ACHN (cell line): Measurements from ENCODE around the gene DIP2C.
"Not testable (repeated sequence)": the region's sequence is repeated elsewhere in the genome, so short reads cannot be mapped to it uniquely, and the experiment has no call there.

Source experiments
- DNase-seq: peaks from one replicate; pipeline ENCODE4 v3.0.0-alpha.2; 2015
- in situ Hi-C: cut with HindIII; loops from 2 replicates; pipeline ENCODE4 v1.10.0; 2017; ENCODE audit warnings: low sequenced_read_pairs, low pct_ligation_motif_present, low pct_unique_long_range_greater_than_20kb

The DIP2C gene

DNA sequence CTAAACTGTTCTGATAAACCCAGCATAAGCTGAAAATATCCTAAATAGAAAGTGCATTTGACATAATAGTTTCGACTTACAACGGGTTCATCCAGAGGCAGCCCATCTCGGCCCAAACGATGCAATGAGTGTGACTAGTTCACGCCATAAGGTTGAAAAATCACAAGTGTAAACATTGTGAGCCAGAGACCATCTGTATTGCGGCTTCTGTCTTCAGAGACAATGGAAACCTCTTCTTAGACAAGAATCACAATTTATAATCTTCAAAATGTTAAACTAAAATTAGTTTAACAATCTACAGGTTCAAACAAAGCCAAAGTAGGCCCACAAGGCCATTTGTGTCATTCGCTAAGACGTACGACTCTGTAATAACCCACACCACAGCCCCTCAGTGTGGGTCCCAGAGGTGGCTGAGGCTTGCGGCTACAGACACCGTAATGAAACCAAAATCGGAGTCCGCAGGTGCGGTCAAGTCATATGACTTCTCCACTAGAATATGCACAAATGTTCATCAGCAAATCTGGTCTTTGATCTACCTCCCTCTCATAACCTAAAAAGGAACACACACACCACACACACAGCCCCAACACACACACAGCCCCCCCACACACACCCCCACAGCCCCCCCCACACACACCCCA, 81.8 kb downstream of the DIP2C start:
- in situ Hi-C loops, result no loop called here
- no peak for DNase-seq

DNA sequence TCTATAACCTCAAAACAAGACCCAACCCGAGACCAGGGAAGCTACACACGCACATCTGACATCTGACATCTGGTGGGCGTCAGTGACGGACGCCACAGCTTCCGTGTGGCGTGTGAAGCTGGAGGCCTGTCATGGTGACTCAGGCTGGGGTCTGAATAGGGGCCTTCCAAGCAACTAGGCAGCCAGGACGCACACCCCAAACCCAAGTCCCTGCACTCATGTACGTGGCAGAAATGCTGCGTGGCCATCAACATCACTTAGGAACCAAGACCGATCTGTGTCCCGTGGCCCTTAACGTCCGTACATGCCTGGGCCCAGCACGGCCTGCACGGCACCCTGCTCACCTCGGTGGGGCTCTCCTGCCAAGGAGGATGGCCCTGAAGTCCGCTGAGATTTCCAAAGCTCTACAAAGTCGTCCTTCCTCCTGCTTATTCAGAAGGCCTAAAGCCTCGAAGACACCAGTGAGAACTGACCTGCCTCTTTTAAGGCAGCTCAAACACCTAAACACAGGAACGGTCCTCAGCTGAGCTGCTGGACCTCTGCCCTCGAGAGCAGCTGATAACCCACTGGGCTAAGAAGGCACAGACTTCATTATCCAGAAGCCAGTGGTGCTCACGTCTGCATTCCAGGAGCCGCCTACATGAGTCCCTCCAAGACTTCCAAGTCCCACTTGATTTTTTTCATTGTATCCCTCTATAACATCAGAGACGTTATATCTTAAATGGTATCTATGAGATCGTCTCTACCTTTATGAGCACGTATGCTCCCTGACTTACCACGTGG, 82.5 kb downstream of the DIP2C start:
- no peak for DNase-seq
- in situ Hi-C loops, result no loop called here

DNA sequence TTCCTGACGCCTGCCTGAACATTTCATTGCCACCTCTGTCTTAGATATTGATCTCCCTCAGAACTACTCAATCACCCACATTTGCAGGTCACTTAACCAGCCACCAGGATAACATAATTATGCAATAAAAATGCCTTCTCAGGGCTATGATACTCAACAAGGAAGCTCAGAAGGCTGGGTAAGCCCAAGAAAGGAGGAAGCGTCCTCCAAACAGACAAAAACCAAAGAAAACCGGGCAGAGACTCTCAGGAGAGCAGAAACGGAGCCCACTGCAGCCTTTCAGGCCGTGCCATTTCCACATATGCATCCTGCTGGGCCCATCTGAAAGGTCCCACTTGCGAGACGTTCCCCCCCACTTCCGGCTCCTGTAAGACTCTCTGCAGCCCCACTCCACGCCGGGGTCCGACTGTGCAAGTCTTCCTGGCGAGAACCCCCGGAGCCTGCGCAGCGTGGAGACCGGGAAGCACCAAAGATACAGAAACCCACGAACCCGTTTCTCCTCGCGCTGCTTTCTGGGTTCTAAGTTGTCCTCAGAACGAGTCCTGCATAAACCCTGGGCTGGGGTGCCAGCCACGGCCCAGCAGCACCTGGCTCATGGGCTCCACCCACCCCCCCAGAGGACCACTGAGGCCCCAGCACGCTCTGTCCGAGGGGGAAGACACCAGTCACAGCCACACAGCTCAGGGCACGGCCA, 83.7 kb downstream of the DIP2C start:
- in situ Hi-C loops, result no loop called here
- DNase-seq, result no peak

DNA sequence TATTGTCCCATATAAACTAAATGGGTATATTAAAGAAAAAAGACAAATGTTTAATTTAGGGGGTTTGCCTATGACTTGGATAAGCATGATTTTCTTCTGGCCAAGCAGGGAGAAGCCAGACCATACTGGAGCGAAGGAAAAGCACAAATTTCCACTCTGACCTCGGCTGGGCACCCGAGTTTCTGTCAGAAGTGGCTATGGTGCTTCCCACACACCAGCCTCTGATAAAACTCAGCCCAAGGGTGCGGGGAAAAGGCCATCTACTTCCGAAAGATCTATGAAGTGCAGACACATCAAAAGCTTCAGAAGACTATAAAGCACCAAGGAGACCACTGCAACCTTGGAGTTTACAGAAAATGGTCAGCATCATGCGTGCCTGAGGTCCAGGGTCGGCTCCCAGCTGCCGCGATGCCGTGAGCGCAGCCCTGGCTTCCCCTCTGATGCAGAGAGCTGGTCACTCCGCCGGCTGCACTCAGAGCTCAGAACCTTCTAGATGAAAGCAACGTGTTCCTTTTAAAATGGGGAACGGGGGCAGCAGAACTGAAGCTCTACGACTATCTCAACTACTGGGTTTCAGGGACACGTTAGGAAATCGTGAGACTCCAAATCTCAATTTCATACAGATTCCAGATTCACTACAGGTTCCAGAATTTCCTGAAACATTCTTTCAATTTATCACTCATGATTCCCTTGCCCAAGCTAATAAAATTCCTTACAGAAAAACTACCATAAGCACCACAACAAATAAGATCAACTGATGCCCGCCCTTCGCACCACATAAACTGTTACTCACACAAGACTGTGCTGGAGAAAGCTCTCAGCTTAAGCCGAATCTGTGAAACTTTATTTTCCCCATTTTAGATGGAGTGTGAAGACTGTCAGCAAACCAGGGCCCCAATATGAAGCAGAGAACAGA, 84.5 kb downstream of the DIP2C start:
- no peak for DNase-seq
- in situ Hi-C loops, result no loop called here

DNA sequence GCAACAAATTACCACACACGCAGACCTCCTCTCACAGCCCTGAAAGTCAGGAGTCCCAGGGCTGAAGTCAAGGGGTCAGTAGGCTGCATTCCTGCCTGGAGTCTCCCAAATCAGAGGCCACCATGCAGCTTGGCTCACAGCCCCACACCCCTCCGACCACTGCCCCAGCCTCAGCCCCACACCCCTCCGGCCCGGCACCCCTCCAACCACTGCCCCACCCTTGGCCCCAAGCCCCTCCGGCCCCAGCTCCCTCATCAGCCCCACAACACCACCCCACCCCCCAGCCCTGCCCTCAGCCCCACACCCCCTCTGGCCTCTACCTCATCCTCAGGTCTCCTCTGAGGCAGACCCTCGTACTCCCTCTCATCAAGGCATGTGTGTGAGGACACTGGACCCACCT, 85.7 kb downstream of the DIP2C start:
- DNase-seq, result no peak

DNA sequence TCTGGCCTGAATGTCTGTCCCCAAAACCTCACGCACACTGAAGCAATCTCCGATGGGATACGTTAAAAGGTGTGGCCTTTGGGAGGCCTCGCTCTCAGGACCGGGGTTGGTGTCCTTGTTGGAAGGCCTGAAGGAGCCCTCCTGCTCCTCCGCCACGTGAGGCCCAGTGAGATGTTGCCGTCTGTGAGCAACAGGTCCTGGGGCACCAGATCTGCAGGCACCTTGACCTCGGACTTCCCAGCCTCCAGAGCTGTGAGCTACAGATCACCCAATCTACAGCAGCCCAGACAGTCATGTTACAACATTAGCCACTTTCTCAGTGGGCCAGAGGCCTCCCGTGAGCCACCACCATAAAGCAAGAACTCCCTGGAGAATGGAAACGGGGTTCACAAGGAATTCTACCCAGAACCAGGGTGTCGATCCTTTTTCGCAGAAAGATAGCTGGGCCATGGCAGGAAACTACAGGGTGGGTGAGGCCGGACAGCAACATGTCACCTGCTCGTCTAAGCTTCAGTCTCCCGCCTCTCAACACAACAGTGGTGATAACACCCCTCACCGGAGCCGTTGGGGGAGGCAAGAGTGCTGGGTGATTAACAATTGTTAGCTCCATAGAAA, 87.0 kb downstream of the DIP2C start:
- in situ Hi-C loops, result no loop called here
- no peak for DNase-seq

More for the DNA sequence above, 85.7 kb downstream of the DIP2C start:
- in situ Hi-C loops, result no loop called here

DNA sequence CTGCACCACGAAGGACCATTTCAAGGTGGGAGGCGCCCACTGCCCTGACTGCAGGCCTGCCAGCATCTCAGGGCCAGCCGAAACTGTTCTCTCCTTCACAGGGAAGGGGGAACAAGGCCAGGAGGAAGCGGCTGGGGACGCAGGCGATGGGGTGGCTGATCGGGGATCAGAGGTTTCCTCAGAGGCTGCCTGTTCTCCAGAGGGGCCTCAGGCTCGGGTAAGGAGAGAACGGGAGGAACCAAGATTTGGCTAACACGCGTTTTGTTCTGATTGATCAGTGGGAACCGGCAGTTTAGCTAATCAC, 87.9 kb downstream of the DIP2C start:
- no peak for DNase-seq
- in situ Hi-C loops, result no loop called here

DNA sequence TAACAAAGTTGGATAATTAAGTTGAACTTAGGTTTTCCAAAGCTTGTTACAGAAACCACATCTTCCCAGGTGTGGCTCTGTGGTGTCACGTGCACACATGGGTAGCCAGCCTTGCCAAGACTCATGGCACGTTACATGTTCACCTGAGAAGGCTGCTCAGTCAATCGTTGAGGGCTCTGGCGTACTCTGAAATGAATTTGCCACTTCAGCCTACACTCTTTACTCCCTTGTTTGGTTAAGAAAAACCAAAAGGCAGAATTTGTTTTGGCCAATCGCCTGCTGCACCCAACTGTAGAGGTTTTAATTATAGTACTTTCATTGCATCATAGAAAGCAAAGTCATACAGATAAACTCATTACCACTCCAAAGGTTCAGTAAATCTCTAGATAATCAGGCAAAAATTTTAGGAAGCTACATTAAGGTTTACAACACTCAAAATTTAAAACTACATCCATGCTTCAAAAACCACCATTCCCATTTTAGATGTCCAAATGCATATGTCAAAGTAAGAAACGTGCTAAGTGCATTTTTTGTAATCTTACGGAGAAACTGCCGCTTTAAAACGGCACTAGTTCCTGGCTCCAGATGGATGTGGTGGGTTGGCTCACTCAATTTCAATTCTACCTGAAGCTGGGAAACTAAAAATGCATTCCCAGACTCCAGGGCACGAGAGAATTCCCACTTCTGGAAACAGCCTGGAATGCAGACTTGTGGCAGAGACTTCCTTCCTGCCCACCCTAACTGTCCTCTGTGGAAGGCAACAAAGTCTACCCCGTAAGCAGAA, 88.4 kb downstream of the DIP2C start:
- DNase-seq, result no peak
- in situ Hi-C loops, result no loop called here

DNA sequence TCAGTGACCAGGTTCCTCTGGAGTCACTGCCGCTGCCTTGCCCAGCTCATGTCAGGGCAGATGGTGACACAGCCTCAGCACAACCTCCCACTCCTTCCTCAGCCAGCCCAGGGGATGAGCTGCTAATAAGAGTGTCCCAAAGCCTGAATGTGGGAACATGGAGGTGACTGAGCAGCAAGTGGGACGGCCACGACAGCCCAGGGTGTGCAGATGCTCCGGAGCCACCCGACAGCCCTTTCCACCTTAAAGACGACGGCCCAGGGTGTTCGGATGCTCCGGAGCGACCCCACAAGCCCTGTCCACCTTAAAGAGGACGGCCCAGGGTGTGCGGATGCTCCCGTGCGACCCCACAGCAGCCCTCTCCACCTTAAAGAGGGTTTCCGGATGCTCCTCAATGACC, 89.2 kb downstream of the DIP2C start:
- in situ Hi-C loops, result no loop called here
- DNase-seq, result no peak

DNA sequence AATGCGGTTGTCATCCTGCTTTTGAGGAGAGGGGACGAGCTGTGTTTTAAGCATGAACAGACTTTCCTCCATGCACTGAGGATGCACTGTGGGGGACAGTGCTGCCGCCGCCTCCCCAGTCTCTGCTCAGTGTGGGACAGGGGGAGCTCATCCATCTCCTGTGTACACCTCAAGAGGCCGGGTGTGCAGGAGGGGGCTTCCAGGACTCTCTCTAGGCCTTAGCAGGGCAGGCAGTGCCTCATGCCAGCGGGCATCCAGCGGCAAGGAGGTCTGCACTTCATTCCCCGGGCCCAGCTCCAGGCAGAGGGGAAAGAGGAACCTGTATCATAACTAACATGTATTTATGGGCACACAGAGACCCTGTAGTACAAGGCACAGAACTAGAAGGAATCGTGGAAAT, 89.7 kb downstream of the DIP2C start:
- in situ Hi-C loops, result no loop called here
- DNase-seq, result no peak

DNA sequence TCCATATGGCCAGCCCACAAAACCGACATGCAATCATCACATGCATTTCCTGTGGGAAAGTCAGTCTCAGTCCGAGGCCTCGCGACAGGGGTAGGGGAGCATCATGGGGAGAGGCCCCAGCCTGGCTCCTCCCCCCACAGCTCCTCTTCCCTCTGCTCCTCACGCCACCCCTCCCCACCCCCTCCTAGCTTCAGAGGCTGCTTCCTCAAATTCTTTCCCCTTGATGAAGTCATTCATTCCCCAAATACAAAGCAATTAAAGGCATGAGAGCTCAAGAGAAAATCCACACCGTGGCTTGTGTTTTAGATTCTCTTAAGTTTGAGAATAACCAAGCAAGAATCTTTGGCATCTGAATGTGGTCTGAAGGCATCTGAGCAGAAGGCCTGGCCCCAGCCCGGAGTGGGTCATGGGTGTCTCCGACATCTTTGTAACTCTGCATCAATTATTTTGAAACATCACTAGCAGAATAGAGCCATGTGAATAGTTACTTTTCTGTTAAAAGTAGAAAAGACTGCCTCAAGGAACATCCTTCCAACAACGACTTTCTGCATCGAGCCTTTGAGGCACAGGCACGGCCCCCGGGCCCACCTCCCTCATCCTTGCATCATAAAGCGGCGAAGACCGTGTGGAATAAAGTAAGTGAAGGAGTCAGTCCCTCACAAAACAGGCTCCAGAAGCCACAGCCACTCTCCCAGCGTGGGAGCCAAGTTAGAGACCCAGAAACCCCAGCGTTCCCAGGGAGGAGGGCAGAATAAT, 90.9 kb downstream of the DIP2C start:
- peak; percentile 94 for DNase-seq
- in situ Hi-C loops, result no loop called here

DNA sequence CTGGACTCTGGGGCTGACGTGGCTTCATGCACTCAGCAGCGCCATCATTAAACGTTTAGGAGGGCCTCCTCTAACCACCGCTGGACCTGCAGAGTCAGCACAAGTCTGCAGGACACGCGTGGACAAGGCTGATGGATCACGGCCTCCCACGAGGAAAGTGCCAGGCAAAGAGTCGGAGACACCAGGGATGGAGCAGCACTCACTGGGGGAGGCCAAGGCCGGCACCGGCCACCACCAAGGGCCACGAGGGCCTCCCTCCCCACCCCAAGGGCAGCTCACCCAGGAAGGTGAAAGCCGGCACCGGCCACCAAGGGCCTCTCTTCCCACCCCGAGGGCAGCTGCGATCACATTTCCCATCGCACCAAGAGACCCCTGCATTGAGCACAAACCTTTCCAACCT, 91.5 kb downstream of the DIP2C start:
- in situ Hi-C loops, result no loop called here

DNA sequence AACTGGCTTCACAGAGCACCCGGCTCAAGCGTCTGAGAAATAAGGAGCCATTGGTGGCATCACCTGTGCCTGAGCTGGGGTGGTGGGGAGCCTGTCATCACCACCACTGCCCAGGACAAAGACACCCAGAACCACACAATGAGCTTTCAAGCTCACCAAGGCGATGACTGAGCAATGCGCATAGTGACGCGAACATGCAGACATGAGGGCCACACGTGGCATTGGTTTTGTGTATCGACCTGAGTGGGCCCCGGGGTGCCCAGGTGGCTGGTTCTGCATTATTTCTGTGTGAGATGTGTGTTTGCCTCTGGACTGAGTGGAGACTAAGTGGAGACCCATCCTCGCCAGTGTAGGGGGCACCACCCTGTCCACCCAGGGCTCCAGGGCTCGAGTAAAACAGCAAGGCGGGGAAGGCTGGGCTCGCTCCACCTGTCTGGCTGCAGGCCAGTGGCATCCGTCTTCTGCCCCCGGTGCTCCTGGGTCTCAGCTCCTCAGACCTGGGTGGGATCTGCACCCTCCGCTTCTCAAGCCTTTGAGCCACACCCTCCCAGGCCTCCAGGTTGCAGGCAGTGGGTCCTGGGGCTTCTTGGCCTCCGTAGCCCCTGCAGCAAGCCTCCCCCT, 92.6 kb downstream of the DIP2C start:
- in situ Hi-C loops, result no loop called here
- no peak for DNase-seq

More for the DNA sequence above, 91.5 kb downstream of the DIP2C start:
- DNase-seq, result no peak

DNA sequence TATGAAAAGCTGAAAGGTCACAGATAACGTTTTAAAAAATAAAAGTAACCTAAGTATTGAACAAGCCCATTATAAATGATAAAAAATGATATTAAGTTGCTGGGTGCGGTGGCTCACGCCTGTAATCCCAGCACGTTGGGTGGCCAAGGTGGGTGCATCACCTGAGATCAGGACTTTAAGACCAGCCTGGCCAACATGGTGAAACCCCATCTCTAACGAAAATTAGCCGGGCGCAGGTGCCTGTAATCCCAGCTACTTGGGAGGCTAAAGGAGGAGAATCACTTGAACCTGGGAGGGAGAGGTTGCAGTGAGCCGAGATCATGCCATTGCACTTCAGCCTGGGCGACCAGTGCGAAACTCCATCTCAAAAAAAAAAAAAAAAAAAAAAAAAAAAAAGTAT, 93.3 kb downstream of the DIP2C start:
- in situ Hi-C loops, DNase-seq: not testable (repeated sequence)

DNA sequence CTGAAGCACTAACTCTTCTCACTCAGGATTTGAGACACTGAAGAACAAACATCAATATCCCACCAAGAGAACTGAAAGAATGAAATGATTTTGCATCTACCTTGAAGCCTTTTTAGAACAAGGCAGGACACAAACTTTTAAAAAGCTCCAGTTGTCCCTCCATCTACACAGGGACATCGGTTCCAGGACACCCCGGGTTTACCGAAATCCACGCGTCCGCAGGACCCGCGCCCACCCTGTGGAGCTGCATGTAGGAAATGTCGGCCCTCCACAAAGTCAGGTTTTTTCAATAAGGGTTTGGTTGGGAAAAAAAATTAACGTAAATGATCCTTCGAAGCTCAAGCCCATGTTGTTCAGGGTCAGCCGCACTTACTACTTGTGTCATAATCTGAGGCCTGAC, 94.0 kb downstream of the DIP2C start:
- DNase-seq, result no peak
- in situ Hi-C loops, result no loop called here

DNA sequence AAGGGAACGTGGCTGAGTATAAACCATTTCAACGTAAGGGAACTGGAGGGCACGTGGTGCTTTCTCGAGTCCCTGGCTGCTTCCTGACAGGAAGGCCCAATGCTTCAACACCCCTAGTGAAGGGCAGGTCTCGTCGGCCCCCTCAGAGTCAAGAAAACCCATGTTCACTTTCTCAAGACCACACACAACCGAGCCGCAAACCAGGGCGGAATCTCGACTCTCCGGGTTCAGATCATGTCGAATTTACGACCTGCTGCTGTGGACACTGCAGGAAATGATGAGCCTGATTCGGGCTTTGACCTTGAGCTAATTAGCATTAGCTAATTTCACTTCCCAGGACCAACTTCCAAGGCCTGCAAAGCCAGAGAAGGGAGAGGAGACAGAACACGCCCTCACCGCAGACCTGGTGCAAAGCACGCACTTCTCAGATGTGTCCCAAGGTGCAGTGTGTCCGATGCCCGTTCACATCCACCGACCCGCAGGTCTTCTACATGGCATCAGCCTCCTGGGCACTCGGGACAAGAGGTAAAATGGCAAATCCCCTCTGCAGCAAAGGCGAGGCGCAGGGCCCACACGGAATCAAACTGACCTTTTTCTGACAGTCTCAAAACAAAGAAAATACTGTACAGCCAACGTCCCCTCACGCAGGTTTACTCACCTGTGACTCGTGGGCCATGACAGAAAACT, 94.7 kb downstream of the DIP2C start:
- in situ Hi-C loops, result no loop called here

More for the DNA sequence above, 94.7 kb downstream of the DIP2C start:
- DNase-seq, result no peak
